IMR-90 (cell line): ENCODE measurements around the gene DUSP12. TPM values are rescaled to one million over a fixed set of nuclear protein-coding genes. Genes with fewer than 3 reads are reported as not detected.

Source experiments
- ATAC-seq: fragments of 200-7000 bp; cut with Tn5 transposase; 2 replicates; pipeline ENCODE4 v1.9.1; 2020; ENCODE audit warnings: low read depth, mild to moderate bottlenecking, moderate library complexity
- BruUV-seq: library from RNA; stranded (reverse); fragments of 400-500 nt; replicated peaks from 2 replicates; lab custom pipeline; 2021; lab: Mats Ljungman, UMichigan
- CTCF ChIA-PET: fragments of 300-600 bp; formaldehyde crosslinking; extraction: SDS; loops from one replicate; lab custom pipeline; 2021; ENCODE audit warnings: antibody characterized with exemption; lab: Yijun Ruan, JAX
- POLR2A ChIA-PET: fragments of 300-600 bp; sonication (Branson Sonifier 250); formaldehyde crosslinking; loops from one replicate; lab custom pipeline; 2022; ENCODE audit warnings: antibody characterized with exemption; ENCODE audit not compliant: unreplicated experiment; lab: Charles Lee
- DNase-seq: peaks from one replicate; pipeline ENCODE4 v3.0.0; 2013
- H2AFZ ChIP-seq: replicated peaks from 2 replicates; pipeline ENCODE3; 2013; ENCODE audit warnings: low read length, mild to moderate bottlenecking; ENCODE audit not compliant: poor library complexity
- H2AK5ac ChIP-seq: 2 replicates; pipeline ENCODE4 v1.6.1; 2013; ENCODE audit warnings: low read depth, low read length, inconsistent platforms
- H2AK9ac ChIP-seq: replicated peaks from 2 replicates; pipeline ENCODE3; 2013; ENCODE audit warnings: mild to moderate bottlenecking, low read depth, low read length, moderate library complexity; ENCODE audit not compliant: poor library complexity
- H2BK120ac ChIP-seq: 2 replicates; pipeline ENCODE4 v1.6.1; 2013; ENCODE audit warnings: low read depth, low read length, inconsistent platforms
- H2BK15ac ChIP-seq: 3 replicates; pipeline ENCODE4 v1.6.1; 2013; ENCODE audit warnings: low read depth, low read length, inconsistent platforms
- H2BK20ac ChIP-seq: 2 replicates; pipeline ENCODE4 v1.6.1; 2013; ENCODE audit warnings: low read depth, mild to moderate bottlenecking, inconsistent platforms, low read length, moderate library complexity
- H2BK5ac ChIP-seq: 2 replicates; pipeline ENCODE4 v1.6.1; 2013; ENCODE audit warnings: mild to moderate bottlenecking, low read depth, low read length, inconsistent platforms; ENCODE audit not compliant: poor library complexity, severe bottlenecking
- H3K14ac ChIP-seq: replicated peaks from 2 replicates; pipeline ENCODE4 v1.6.1; 2013; ENCODE audit warnings: low read depth, low read length, inconsistent platforms
- H3K18ac ChIP-seq: 2 replicates; pipeline ENCODE4 v1.6.1; 2013; ENCODE audit warnings: low read depth, low read length, control low read depth
- H3K23ac ChIP-seq: 2 replicates; pipeline ENCODE4 v1.6.1; 2013; ENCODE audit warnings: low read depth, low read length, inconsistent platforms
- H3K27ac ChIP-seq: 2 replicates; pipeline ENCODE4 v1.5.1; 2013; ENCODE audit warnings: mild to moderate bottlenecking, control low read depth, low read length; ENCODE audit not compliant: insufficient read depth
- H3K27me3 ChIP-seq: 2 replicates; pipeline ENCODE4 v1.6.1; 2013; ENCODE audit warnings: low read length; ENCODE audit not compliant: control insufficient read depth, insufficient read depth
- H3K36me3 ChIP-seq: 2 replicates; pipeline ENCODE4 v1.6.1; 2013; ENCODE audit warnings: low read length, mixed read lengths; ENCODE audit not compliant: control insufficient read depth, insufficient read depth
- H3K4ac ChIP-seq: 2 replicates; pipeline ENCODE4 v1.6.1; 2013; ENCODE audit warnings: low read depth, low read length, inconsistent platforms
- H3K4me1 ChIP-seq: 2 replicates; pipeline ENCODE4 v1.6.1; 2013; ENCODE audit warnings: low read length, mixed read lengths; ENCODE audit not compliant: control insufficient read depth, insufficient read depth
- H3K4me2 ChIP-seq: 2 replicates; pipeline ENCODE4 v1.6.1; 2013; ENCODE audit warnings: low read depth, mild to moderate bottlenecking, control low read depth, low read length, moderate library complexity
- H3K4me3 ChIP-seq: 2 replicates; pipeline ENCODE4 v1.5.1; 2013; ENCODE audit warnings: low read depth, mild to moderate bottlenecking, control low read depth, low read length, moderate library complexity; ENCODE audit not compliant: insufficient read depth
- H3K56ac ChIP-seq: 2 replicates; pipeline ENCODE4 v1.6.1; 2013; ENCODE audit warnings: low read length, inconsistent platforms; ENCODE audit not compliant: insufficient read depth; ENCODE audit errors: extremely low read depth
- H3K79me1 ChIP-seq, 2 experiments: 2 replicates each; pipeline ENCODE4 v1.6.1; 2013; ENCODE audit warnings: low read length in 2 of 2, inconsistent platforms in 1 of 2, low read depth in 1 of 2
- H3K9ac ChIP-seq: 2 replicates; pipeline ENCODE4 v1.6.1; 2013; ENCODE audit warnings: low read depth, low read length, control low read depth
- H3K9me1 ChIP-seq: 2 replicates; pipeline ENCODE4 v1.6.1; 2013; ENCODE audit warnings: low read length, inconsistent platforms; ENCODE audit not compliant: insufficient read depth
- H3K9me3 ChIP-seq: 2 replicates; pipeline ENCODE4 v1.6.1; 2013; ENCODE audit warnings: low read length; ENCODE audit not compliant: control insufficient read depth, insufficient read depth
- H4K20me1 ChIP-seq: 2 replicates; pipeline ENCODE4 v1.6.1; 2013; ENCODE audit warnings: low read length, inconsistent platforms; ENCODE audit not compliant: insufficient read depth
- H4K5ac ChIP-seq: 2 replicates; pipeline ENCODE4 v1.6.1; 2013; ENCODE audit warnings: mild to moderate bottlenecking, low read depth, low read length, control low read depth
- H4K8ac ChIP-seq, 2 experiments: 2 replicates each; pipeline ENCODE4 v1.6.1; 2013; ENCODE audit warnings: low read depth in 2 of 2, low read length in 2 of 2, control low read depth in 1 of 2, inconsistent platforms in 1 of 2
- H4K91ac ChIP-seq: 2 replicates; pipeline ENCODE4 v1.6.1; 2013; ENCODE audit warnings: low read depth, low read length, inconsistent platforms; ENCODE audit not compliant: insufficient read depth
- BHLHE40 ChIP-seq: fragments of 150-350 bp; IDR thresholded peaks from 2 replicates; pipeline ENCODE4 v1.6.1; 2016; ENCODE audit warnings: mild to moderate bottlenecking, low read depth, low read length
- CEBPB ChIP-seq: IDR thresholded peaks from 2 replicates; pipeline ENCODE4 v1.6.1; 2012; ENCODE audit warnings: low read depth, low read length, improper control_type of control experiment
- CHD1 ChIP-seq: IDR thresholded peaks from 2 replicates; pipeline ENCODE4 v1.6.1; 2012; ENCODE audit warnings: low read depth, low read length, improper control_type of control experiment
- FOS ChIP-seq: fragments of 150-350 bp; IDR thresholded peaks from 2 replicates; pipeline ENCODE4 v1.6.1; 2016; ENCODE audit warnings: low read depth, low read length
- MAFK ChIP-seq: IDR thresholded peaks from 2 replicates; pipeline ENCODE4 v1.6.1; 2012; ENCODE audit warnings: low read depth, low read length, improper control_type of control experiment
- MXI1 ChIP-seq: IDR thresholded peaks from 2 replicates; pipeline ENCODE4 v1.6.1; 2012; ENCODE audit warnings: low read depth, mild to moderate bottlenecking, low read length, moderate library complexity, borderline replicate concordance
- NFE2L2 ChIP-seq: fragments of 150-350 bp; IDR thresholded peaks from 2 replicates; pipeline ENCODE4 v1.6.1; 2016; ENCODE audit warnings: low read depth, mild to moderate bottlenecking, low read length
- POLR2A ChIP-seq: IDR thresholded peaks from 2 replicates; pipeline ENCODE4 v1.6.1; 2012; ENCODE audit warnings: mild to moderate bottlenecking, low read depth, low read length
- RAD21 ChIP-seq: IDR thresholded peaks from 2 replicates; pipeline ENCODE4 v1.6.1; 2012; ENCODE audit warnings: low read length, improper control_type of control experiment
- RCOR1 ChIP-seq: IDR thresholded peaks from 2 replicates; pipeline ENCODE4 v1.6.1; 2012; ENCODE audit warnings: mild to moderate bottlenecking, low read length, improper control_type of control experiment; ENCODE audit not compliant: insufficient replicate concordance
- RFX5 ChIP-seq: IDR thresholded peaks from 2 replicates; pipeline ENCODE4 v1.8.0; 2012; ENCODE audit warnings: low read depth, mild to moderate bottlenecking, low read length, moderate library complexity
- SMC3 ChIP-seq: fragments of 150-350 bp; IDR thresholded peaks from 2 replicates; pipeline ENCODE4 v1.6.1; 2016; ENCODE audit warnings: low read depth, mild to moderate bottlenecking, antibody characterized with exemption, low read length, moderate library complexity
- dilution Hi-C: fragments of 300-500 bp; cut with HindIII; formaldehyde crosslinking; loops from one replicate; pipeline ENCODE4 v1.14.3; 2018; ENCODE audit warnings: low sequenced_read_pairs; ENCODE audit not compliant: unreplicated experiment
- in situ Hi-C: fragments of 300-500 bp; cut with MboI; formaldehyde crosslinking; loops from 3 replicates; pipeline ENCODE4 v1.14.3; 2019; ENCODE audit warnings: low sequenced_read_pairs, inconsistent platforms, mixed read lengths
- intact Hi-C: fragments of 100-400 bp; cut with micrococcal nuclease; formaldehyde crosslinking; loops from 2 replicates; pipeline ENCODE4 v1.10.0; 2022
- polyA plus RNA-seq, 3 experiments: library from polyadenylated mRNA; depleted of rRNA; stranded (reverse); fragments of >200 nt; gene quantifications; 2 replicates each; pipeline ENCODE4 v1.2.3, GENCODE V29; 2012; ENCODE audit warnings: low replicate concordance in 1 of 3
- total RNA-seq: library from RNA; depleted of rRNA; stranded (reverse); fragments of >200 nt; gene quantifications from 2 replicates; pipeline ENCODE4 v1.2.3, GENCODE V29; 2012
- TF ChIP-seq, protein P1 (sequence below): fragments of 150-350 bp; IDR thresholded peaks from 2 replicates; pipeline ENCODE4 v1.6.1; 2016; ENCODE audit warnings: low read depth, mild to moderate bottlenecking, low read length, moderate library complexity, borderline replicate concordance
- TF ChIP-seq, protein P2 (sequence below): fragments of 150-350 bp; IDR thresholded peaks from 2 replicates; pipeline ENCODE4 v1.6.1; 2017; ENCODE audit warnings: mild to moderate bottlenecking, antibody characterized with exemption, low read length, low read depth
- TF ChIP-seq, protein P3 (sequence below): conservative IDR thresholded peaks from 2 replicates; pipeline ENCODE4 v1.5.1; 2012; ENCODE audit warnings: mild to moderate bottlenecking, low read depth, low read length, improper control_type of control experiment

Gene DUSP12
- total and polyA plus RNA-seq, 2 of the 4 experiments (the other 2 are of a cell fraction): 31.5 to 35.6 TPM

DNA sequence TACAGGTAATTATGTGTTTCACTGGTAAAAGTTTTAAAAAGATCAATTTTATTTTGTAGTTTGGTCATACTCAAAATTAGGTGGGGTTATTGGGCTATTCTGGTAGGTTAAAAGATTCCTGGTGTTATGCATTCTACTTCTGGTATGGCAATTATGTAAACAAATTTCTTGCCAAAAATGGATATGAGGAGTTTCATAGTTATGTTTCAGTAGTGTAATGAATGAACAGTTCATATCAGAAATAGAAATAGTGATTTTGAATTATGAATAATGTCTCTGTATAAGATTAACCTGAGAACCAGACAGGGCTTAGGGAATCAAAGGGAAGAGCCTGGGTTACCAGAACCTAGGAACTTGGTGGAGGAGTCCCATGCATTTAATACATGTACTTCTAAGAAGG is 32.4 kb downstream of the DUSP12 start:
- in situ Hi-C loops (loop anchor here (25.0 kb wide), 2 partner anchors 455 to 605 kb away; partner anchors contain the start of genes C1orf226 and SPATA46), dilution Hi-C loops (no loop called here), intact Hi-C loops (no loop called here)
- ChIA-PET CTCF (no interaction called here), POLR2A (no interaction called here)
- H3K79me1 ChIP-seq: peaks cover 7 to 10% of the 10 kb centered on the region in 2 experiments
- peaks cover 5% of the 10 kb centered on the region for H3K4me1 ChIP-seq
- TF ChIP-seq RAD21: no peak
- no peak for TF ChIP-seq RCOR1
- TF ChIP-seq, protein P1, sequence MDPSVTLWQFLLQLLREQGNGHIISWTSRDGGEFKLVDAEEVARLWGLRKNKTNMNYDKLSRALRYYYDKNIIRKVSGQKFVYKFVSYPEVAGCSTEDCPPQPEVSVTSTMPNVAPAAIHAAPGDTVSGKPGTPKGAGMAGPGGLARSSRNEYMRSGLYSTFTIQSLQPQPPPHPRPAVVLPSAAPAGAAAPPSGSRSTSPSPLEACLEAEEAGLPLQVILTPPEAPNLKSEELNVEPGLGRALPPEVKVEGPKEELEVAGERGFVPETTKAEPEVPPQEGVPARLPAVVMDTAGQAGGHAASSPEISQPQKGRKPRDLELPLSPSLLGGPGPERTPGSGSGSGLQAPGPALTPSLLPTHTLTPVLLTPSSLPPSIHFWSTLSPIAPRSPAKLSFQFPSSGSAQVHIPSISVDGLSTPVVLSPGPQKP: no peak
- TF ChIP-seq POLR2A: no peak
- TF ChIP-seq MAFK: no peak
- TF ChIP-seq RFX5: no peak
- TF ChIP-seq, protein P2, sequence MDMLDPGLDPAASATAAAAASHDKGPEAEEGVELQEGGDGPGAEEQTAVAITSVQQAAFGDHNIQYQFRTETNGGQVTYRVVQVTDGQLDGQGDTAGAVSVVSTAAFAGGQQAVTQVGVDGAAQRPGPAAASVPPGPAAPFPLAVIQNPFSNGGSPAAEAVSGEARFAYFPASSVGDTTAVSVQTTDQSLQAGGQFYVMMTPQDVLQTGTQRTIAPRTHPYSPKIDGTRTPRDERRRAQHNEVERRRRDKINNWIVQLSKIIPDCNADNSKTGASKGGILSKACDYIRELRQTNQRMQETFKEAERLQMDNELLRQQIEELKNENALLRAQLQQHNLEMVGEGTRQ: no peak
- no peak for TF ChIP-seq MXI1
- TF ChIP-seq, protein P3, sequence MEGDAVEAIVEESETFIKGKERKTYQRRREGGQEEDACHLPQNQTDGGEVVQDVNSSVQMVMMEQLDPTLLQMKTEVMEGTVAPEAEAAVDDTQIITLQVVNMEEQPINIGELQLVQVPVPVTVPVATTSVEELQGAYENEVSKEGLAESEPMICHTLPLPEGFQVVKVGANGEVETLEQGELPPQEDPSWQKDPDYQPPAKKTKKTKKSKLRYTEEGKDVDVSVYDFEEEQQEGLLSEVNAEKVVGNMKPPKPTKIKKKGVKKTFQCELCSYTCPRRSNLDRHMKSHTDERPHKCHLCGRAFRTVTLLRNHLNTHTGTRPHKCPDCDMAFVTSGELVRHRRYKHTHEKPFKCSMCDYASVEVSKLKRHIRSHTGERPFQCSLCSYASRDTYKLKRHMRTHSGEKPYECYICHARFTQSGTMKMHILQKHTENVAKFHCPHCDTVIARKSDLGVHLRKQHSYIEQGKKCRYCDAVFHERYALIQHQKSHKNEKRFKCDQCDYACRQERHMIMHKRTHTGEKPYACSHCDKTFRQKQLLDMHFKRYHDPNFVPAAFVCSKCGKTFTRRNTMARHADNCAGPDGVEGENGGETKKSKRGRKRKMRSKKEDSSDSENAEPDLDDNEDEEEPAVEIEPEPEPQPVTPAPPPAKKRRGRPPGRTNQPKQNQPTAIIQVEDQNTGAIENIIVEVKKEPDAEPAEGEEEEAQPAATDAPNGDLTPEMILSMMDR: no peak
- TF ChIP-seq NFE2L2: no peak
- no peak for TF ChIP-seq SMC3
- TF ChIP-seq FOS: no peak
- no peak for TF ChIP-seq CHD1
- TF ChIP-seq CEBPB: no peak
- TF ChIP-seq BHLHE40: no peak
- H4K20me1 ChIP-seq: no peaks in the 10 kb centered on the region
- H3K14ac ChIP-seq: no peak overlapping the region
- peak; percentile 66 for ATAC-seq
- no peak overlapping the region for H2BK15ac ChIP-seq
- H2AK9ac ChIP-seq: no peak overlapping the region
- no peak overlapping the region for H4K5ac ChIP-seq
- H3K9me1 ChIP-seq: no peaks in the 10 kb centered on the region
- H3K4ac ChIP-seq: no peak overlapping the region
- H3K9ac ChIP-seq: no peak overlapping the region
- H2BK5ac ChIP-seq: no peak overlapping the region
- no peak overlapping the region for H4K91ac ChIP-seq
- no peaks in the 10 kb centered on the region for H3K9me3 ChIP-seq
- peak overlapping the region; percentile 40; the same call in 1 of the 2 replicates for H3K4me2 ChIP-seq
- BruUV-seq: no TSS peak
- no peaks in the 10 kb centered on the region for H3K27me3 ChIP-seq
- DNase-seq: peak; percentile 52
- no peak overlapping the region for H2AK5ac ChIP-seq
- peak overlapping the region; percentile 43; the same call in 1 of the 2 replicates for H2BK120ac ChIP-seq
- no peak overlapping the region for H3K18ac ChIP-seq
- H3K23ac ChIP-seq: no peak overlapping the region
- no peak overlapping the region for H4K8ac ChIP-seq
- H3K36me3 ChIP-seq: peaks cover 7% of the 10 kb centered on the region; the same call in 1 of the 2 replicates
- H3K4me3 ChIP-seq: no peak overlapping the region
- no peak overlapping the region for H3K56ac ChIP-seq
- no peak overlapping the region for H2AFZ ChIP-seq
- H3K27ac ChIP-seq: no peak overlapping the region
- H2BK20ac ChIP-seq: 0 out of 2 replicates have a peak overlapping the region, but pooled peaks have one; percentile 3
